ENCODE results near the gene CHRNB2.

The CHRNB2 gene

GRCh38 chr1:154533952-154534844, 33.4 kb upstream of the CHRNB2 start:
- no peaks in the 10 kb centered on the region for H3K4me1 ChIP-seq
- no peaks in the 10 kb centered on the region for H4K20me1 ChIP-seq
- H3K36me3 ChIP-seq: no peaks in the 10 kb centered on the region
- no peak overlapping the region for H3K27ac ChIP-seq
- no peaks in the 10 kb centered on the region for H3K27me3 ChIP-seq
- no peak for TF ChIP-seq Cebpa-rat (IDR thresholded peaks at IDR 0.05)
- no peak overlapping the region for H3K4me3 ChIP-seq
- no peak overlapping the region for H3K4me2 ChIP-seq
- no peak overlapping the region for H3K9ac ChIP-seq
- H3K9me3 ChIP-seq (replicated peaks in 1 of 11): peaks cover 0 to 17% (median 7%) of the 10 kb centered on the region in 11 experiments; a peak in 7 of 22 replicates

- no peak for TF ChIP-seq Cebpa-rat (IDR thresholded peaks at IDR 0.05)
- H3K9ac ChIP-seq: no peak overlapping the region
- H3K4me1 ChIP-seq: no peaks in the 10 kb centered on the region
- no peak overlapping the region for H3K27ac ChIP-seq
- H3K27me3 ChIP-seq: no peaks in the 10 kb centered on the region
- no peaks in the 10 kb centered on the region for H3K36me3 ChIP-seq
- H3K9me3 ChIP-seq (replicated peaks in 1 of 11): peaks cover 0 to 9% (median 4%) of the 10 kb centered on the region in 11 experiments; a peak in 5 of 22 replicates
- H3K4me3 ChIP-seq: no peak overlapping the region
- H4K20me1 ChIP-seq: no peaks in the 10 kb centered on the region
- H3K4me2 ChIP-seq: no peak overlapping the region
Measured at GRCh38 chr1:154536570-154536969, 31.0 kb upstream of the CHRNB2 start.

- no peaks in the 10 kb centered on the region for H4K20me1 ChIP-seq
- no peak for TF ChIP-seq Cebpa-rat (IDR thresholded peaks at IDR 0.05)
Measured at GRCh38 chr1:154539486-154540483, 27.8 kb upstream of the CHRNB2 start.

GRCh38 chr1:154541231-154541630, 26.3 kb upstream of the CHRNB2 start:
- H3K36me3 ChIP-seq: no peaks in the 10 kb centered on the region
- H3K27me3 ChIP-seq: no peaks in the 10 kb centered on the region
- no peak overlapping the region for H3K9ac ChIP-seq
- H4K20me1 ChIP-seq: no peaks in the 10 kb centered on the region
- H3K4me1 ChIP-seq: peaks cover 0 to 11% (median 0%) of the 10 kb centered on the region in 10 experiments; a peak in 1 of 20 replicates
- no peak overlapping the region for H3K4me2 ChIP-seq
- TF ChIP-seq Cebpa-rat (IDR thresholded peaks at IDR 0.05): no peak
- no peak overlapping the region for H3K4me3 ChIP-seq
- H3K27ac ChIP-seq: no peak overlapping the region
- H3K9me3 ChIP-seq (replicated peaks in 1 of 11): no peaks in the 10 kb centered on the region

More at GRCh38 chr1:154539486-154540483, 27.8 kb upstream of the CHRNB2 start:
- no peak overlapping the region for H3K27ac ChIP-seq
- H3K27me3 ChIP-seq: no peaks in the 10 kb centered on the region
- H3K4me1 ChIP-seq: peaks cover 0 to 11% (median 0%) of the 10 kb centered on the region in 10 experiments; a peak in 1 of 20 replicates
- H3K9me3 ChIP-seq (replicated peaks in 1 of 11): no peaks in the 10 kb centered on the region
- no peak overlapping the region for H3K4me3 ChIP-seq
- H3K36me3 ChIP-seq: no peaks in the 10 kb centered on the region
- no peak overlapping the region for H3K4me2 ChIP-seq
- no peak overlapping the region for H3K9ac ChIP-seq

- no peak overlapping the region for H3K4me3 ChIP-seq
- 0 out of 22 replicates have a peak overlapping the region, but pooled peaks of 1 of the 11 experiments have one; percentile 1 for H3K9ac ChIP-seq
- no peak for TF ChIP-seq Cebpa-rat (IDR thresholded peaks at IDR 0.05)
- H3K9me3 ChIP-seq (replicated peaks in 1 of 11): no peaks in the 10 kb centered on the region
- H3K36me3 ChIP-seq: peaks cover 29 to 43% (median 38%) of the 10 kb centered on the region in 11 experiments
- peaks cover 18 to 50% (median 41%) of the 10 kb centered on the region in 11 experiments; a peak in 21 of 22 replicates for H4K20me1 ChIP-seq
- H3K27me3 ChIP-seq: no peaks in the 10 kb centered on the region
- H3K4me1 ChIP-seq: peaks cover 0 to 45% (median 16%) of the 10 kb centered on the region in 10 experiments; a peak in 18 of 20 replicates
- H3K4me2 ChIP-seq: no peak overlapping the region
- H3K27ac ChIP-seq: no peak overlapping the region; a peak in 1 of 22 replicates
Measured at GRCh38 chr1:154546264-154547063, 21.1 kb upstream of the CHRNB2 start.

- no peak for TF ChIP-seq Cebpa-rat (IDR thresholded peaks at IDR 0.05)
- Histone ChIP-seq H3K27me3 (no peaks in the 10 kb centered on the region), H3K4me2 (peak overlapping the region in 2 of 11 experiments; percentile 36 to 61; a peak in 4 of 22 replicates), H4K20me1 (peaks cover 22 to 57% (median 48%) of the 10 kb centered on the region in 11 experiments; a peak in 21 of 22 replicates), H3K9ac (peak overlapping the region in 3 of 11 experiments; percentile 1 to 20 (median 6); a peak in 1 of 22 replicates), H3K9me3 (replicated peaks in 1 of 11) (no peaks in the 10 kb centered on the region), H3K36me3 (peaks cover 37 to 51% (median 45%) of the 10 kb centered on the region in 11 experiments), H3K4me1 (peaks cover 0 to 45% (median 16%) of the 10 kb centered on the region in 10 experiments; a peak in 18 of 20 replicates), H3K4me3 (no peak overlapping the region), H3K27ac (no peak overlapping the region; a peak in 1 of 22 replicates)
Measured at GRCh38 chr1:154547105-154547732, 20.4 kb upstream of the CHRNB2 start.

- peaks cover 24 to 64% (median 56%) of the 10 kb centered on the region in 11 experiments; a peak in 21 of 22 replicates for H4K20me1 ChIP-seq
- H3K9ac ChIP-seq: peak overlapping the region in 4 of 11 experiments; percentile 20 to 51 (median 42); a peak in 1 of 22 replicates
- no peaks in the 10 kb centered on the region for H3K27me3 ChIP-seq
- peak overlapping the region in 2 of 11 experiments; percentile 36 to 61; a peak in 4 of 22 replicates for H3K4me2 ChIP-seq
- H3K4me3 ChIP-seq: no peak overlapping the region
- H3K9me3 ChIP-seq (replicated peaks in 1 of 11): no peaks in the 10 kb centered on the region
- H3K36me3 ChIP-seq: peaks cover 45 to 59% (median 53%) of the 10 kb centered on the region in 11 experiments
- peaks cover 0 to 48% (median 16%) of the 10 kb centered on the region in 10 experiments; a peak in 18 of 20 replicates for H3K4me1 ChIP-seq
- peak overlapping the region in 1 of 11 experiments; percentile 25; a peak in 1 of 22 replicates for H3K27ac ChIP-seq
- TF ChIP-seq Cebpa-rat (IDR thresholded peaks at IDR 0.05): no peak
Measured at GRCh38 chr1:154548028-154548427, 19.6 kb upstream of the CHRNB2 start.

Measured in BLaER1 treated with 17β-estradiol and CSF1 and Interleukin-3, amounts not matched to agents 10 nM and 100 nM (cell line).